ENCODE data around the gene ERLEC1.

The ERLEC1 gene

GRCh38 chr2:53767405-53768241, 19.2 kb upstream of the ERLEC1 start, which contains the start of gene CHAC2:
Gene CHAC2, plus strand, starts transcription at chr2:53767804. Its CDS starts 83 bp downstream, at chr2:53767887.
- Histone ChIP-seq H3K27ac (peak within 1 kb of the TSS; percentile 53 to 84), H3K4me3 (peak within 1 kb of the TSS; percentile 87)
- peak; percentile 85 for DNase-seq (ENCODE audit: low spot score)
- peak; percentile 42 for TF ChIP-seq CTCF (IDR thresholded peaks at IDR 0.05)

DNA sequence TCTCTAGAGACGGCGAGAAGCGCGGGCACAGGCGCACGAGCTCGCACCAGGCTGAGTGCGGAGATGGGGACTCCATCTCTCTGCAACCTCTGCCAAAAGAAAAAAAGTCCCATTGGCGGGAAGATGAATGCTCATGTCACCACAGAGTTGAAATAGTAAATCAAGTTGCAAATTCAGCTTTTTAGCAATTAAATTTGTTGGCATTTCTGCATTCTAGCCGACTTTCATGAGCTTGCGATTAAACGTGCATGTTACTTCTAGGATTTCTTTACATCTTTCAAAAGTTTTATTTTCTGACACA, 18.7 kb upstream of the ERLEC1 start:
- DNase-seq (ENCODE audit: low spot score), result no peak
- peak overlapping the region in 1 of 2 donors; percentile 84 for H3K27ac ChIP-seq

DNA sequence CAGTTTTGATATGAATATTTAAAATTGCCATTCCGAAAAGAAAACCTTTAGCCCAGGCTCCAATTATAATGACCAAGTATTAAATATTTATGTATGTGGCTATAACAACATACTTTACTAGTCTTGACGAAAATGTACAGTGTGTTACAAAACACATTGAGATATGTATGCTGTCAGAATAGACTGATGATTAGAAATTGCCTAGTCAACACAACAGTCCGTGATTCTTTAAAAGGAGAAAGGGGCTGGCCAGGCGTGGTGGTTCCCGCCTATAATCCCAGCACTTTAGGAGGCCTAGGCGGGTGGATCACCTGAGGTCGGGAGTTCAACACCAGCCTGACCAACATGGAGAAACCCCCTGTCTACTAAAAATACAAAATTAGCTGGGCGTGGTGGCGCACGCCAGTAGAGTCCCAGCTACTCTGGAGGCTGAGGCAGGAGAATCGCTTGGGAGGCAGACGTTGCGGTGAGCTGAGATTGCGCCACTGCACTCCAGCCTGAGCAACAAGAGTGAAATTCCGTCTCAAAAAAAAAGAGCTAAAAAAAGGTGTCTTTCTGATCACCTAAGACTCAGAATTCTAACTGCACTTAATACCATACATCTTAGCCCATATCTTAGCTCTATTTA, 17.4 kb upstream of the ERLEC1 start:
- TF ChIP-seq CTCF (IDR thresholded peaks at IDR 0.05), result no peak
- Histone ChIP-seq H3K4me3 (no peak overlapping the region), H3K27ac (no peak overlapping the region)
- no peak for DNase-seq (ENCODE audit: low spot score)

More for the DNA sequence above, 18.7 kb upstream of the ERLEC1 start:
- peak overlapping the region; percentile 87 for H3K4me3 ChIP-seq
- no peak for TF ChIP-seq CTCF (IDR thresholded peaks at IDR 0.05)

DNA sequence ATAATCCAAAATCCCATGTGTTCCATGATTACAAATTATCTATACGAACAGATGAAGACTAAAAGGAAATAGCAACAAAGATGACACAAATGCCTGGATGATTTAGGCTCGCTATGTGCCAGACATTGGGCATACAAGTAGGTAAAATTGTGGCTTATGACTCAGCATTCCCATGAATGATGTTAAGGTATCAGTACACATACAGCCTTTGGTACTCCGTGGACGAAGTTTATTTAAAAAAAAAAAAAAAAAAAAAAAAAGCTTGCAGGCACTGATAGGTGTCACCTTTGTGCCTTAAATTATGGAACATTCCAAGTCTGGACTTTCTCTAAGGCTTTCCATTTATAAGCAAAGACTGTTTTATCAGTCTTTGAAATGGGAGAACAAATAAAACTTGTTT, 16.6 kb upstream of the ERLEC1 start:
- no peak for TF ChIP-seq CTCF (IDR thresholded peaks at IDR 0.05)
- Histone ChIP-seq H3K4me3 (no peak overlapping the region), H3K27ac (no peak overlapping the region)
- no peak for DNase-seq (ENCODE audit: low spot score)

- TF ChIP-seq CTCF (IDR thresholded peaks at IDR 0.05), result no peak
- H3K27ac ChIP-seq, result no peak overlapping the region
- no peak overlapping the region for H3K4me3 ChIP-seq
- no peak for DNase-seq (ENCODE audit: low spot score)
Observed at GRCh38 chr2:53777134-53777533, 9.7 kb upstream of the ERLEC1 start.

DNA sequence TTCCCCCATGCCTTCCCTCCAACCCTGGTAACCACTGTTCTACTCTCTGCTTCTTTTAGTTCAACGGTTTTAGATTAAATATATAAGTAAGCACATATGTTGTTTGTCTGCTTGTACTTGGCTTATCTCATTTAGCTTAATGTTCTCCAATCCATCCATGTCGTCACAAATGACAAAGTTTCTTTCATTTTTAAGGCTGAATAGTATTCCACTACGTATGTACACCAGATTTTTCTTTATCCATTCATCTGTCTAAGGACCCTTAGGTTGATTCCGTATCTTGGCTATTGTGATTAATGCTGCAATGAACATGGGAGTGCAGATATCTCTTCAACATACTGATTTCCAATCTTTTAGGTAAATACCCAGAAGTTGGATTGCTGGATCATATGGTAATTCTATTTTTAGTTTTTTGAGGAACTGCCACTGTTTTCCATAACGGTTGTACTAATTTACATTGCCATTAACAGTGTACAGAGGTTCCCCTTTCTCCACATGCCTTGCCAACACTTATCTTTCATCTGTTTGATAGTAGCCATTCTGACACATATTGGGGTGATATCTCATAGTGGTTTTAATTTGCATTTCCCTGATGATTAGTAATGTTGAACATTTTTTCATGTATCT, 8.2 kb upstream of the ERLEC1 start:
- no peak for TF ChIP-seq CTCF (IDR thresholded peaks at IDR 0.05)
- no peak for DNase-seq (ENCODE audit: low spot score)
- H3K27ac ChIP-seq, result no peak overlapping the region
- no peak overlapping the region for H3K4me3 ChIP-seq

Data from coronary artery (tissue), 2 donors.